Activated CD4-positive, alpha-beta T cell treated with anti-CD3 and anti-CD28 coated beads, Interleukin-2, Interleukin-6, amounts not matched to agents 100 ng/mL and 50 ng/mL, durations not matched to agents 16 hours and 8 hours (primary cell): ENCODE measurements around the gene RAD52.

Experiments used
- DNase-seq: peaks from one replicate; pipeline ENCODE4 v3.0.0-alpha.2; 2020

Gene RAD52

DNA sequence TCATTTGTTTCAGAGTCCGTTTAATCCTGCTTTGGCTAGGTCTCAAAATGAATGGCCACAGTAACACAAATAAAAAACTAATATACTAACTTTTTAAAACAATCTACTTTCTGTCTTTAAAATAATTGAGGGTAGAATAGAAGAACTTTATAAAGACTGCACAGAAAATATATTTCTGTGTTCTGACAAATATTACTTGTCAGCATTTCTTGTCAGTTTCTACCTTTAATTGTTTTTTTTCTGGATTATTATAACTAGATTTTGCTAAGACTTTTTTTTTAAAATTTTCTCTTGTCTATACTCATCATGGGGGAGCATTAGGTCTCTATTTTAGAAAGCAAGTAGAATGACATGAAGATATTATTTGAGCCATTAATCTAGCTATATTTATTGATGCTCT lies 86.2 kb downstream of the RAD52 start:
- no peak for DNase-seq

GRCh38 chr12:862303-862911 lies 87.1 kb downstream of the RAD52 start:
- no peak for DNase-seq
